Measurements from ENCODE around the gene GOLGA8T. TPM values are rescaled to one million over a fixed set of nuclear protein-coding genes. Genes with fewer than 3 reads are reported as not detected.

Gene GOLGA8T, protein sequence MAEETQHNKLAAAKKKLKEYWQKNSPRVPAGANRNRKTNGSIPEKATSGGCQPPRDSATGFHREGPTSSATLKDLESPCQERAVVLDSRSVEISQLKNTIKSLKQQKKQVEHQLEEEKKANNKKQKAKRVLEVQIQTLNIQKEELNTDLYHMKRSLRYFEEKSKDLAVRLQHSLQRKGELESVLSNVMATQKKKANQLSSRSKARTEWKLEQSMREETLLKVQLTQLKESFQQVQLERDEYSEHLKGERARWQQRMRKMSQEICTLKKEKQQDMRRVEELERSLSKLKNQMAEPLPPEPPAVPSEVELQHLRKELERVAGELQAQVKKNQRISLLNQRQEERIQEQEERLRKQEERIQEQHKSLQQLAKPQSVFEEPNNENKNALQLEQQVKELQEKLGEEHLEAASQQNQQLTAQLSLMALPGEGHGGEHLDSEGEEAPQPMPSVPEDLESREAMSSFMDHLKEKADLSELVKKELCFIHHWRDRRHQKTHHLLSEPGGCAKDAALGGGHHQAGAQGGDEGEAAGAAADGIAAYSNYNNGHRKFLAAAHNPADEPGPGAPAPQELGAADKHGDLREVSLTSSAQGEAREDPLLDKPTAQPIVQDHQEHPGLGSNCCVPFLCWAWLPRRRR
- 0.08 TPM in 1 of 2 replicates, not detected in the other for total RNA-seq (ENCODE audit: low replicate concordance)

DNA sequence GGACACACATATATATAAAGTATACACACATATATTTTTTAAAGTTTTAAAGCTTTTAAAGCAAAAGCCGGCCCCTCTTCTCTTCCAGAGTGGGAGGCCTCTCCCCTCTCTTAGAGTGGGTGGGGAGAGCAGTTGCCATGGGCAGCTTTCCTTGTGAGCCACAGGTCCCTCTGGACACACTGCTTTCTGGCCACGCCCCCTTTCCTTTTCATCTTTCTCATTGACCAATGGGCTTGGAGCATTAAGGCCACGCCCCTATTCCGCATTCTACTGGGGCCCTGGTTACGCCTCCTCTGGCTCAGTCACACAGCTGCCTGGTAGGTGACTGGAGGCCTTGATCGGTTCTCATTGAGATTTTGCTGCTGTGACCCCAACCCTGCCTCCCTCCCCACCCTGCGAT lies at the start of gene GOLGA8T:
Gene GOLGA8T, plus strand, starts transcription at position 301 of the 400 bp plus-strand sequence. Its CDS starts 98 bp downstream, at position 399.

Other genes with a start within 250 kb of the GOLGA8T start
- 0.08 and 0.12 TPM in 2 replicates for gene GOLGA8J, start 52.1 kb upstream of the GOLGA8T start, total RNA-seq (ENCODE audit: low replicate concordance)

Measured in smooth muscle cell of the coronary artery (primary cell).